T-helper 22 cell (primary cell): ENCODE results near the gene TOR2A.

Source experiments
- DNase-seq: peaks from one replicate; pipeline ENCODE4 v3.0.0-alpha.2; 2020; ENCODE audit warnings: low read depth

The TOR2A gene

DNA sequence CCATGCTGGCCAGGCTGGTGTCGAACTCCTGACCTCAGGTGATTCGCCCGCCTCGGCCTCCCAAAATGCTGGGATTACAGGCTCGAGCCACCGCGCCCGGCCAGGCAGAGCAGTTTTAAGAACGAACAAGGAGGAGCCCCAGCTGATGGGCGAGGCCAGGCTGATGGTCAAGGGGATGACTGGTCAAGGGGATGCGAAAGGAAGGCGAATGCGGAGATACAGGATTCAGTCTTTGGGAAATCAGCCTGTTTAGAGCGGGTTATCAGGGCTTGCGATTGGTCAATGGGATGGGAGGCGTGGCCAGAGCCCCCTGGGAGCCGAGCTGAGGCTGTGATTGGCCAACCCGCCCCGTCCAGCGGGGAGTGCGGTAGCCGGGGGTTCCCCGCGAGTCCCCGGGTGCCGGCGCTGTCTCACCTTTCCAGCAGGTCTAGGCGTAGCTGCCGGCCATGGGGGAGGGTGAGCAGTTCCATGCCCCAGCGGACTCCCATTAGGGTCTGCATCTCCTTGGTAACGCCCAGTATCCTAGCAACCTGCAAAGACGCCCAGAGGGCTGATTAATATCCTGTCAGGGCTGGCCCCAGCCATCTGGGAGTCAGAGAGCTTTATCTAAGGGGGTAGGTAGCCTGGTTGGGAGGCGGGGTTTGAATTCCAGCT lies 7.5 kb upstream of the TOR2A start:
- no peak for DNase-seq

DNA sequence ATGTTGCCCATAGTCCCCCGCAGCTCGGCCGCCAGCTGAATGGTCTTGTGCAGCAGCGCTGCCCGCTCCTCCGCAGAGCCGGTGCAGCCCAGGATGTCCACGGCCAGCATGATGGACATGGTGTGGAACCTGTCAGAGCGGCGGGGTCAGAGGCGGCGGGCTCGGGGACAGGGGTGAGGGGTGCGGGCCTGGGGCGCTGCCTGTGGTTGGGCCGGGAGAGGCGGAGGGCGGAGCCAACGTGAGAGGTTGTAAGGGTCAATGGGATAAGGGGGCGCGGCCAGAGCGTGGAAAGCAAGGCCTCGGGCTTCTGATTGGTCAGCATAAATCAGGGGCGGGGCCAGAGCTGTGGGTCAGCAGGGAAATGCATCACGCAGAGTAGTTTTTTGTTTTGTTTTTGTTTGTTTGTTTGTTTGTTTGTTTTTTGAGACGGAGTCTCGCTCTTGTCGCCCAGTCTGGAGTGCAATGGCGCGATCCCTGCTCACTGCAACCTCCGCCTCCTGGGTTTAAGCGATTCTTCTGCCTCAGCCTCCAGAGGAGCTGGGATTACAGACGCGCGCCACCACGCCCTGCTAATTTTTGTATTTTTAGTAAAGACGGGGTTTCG lies 6.8 kb upstream of the TOR2A start:
- DNase-seq, result no peak

DNA sequence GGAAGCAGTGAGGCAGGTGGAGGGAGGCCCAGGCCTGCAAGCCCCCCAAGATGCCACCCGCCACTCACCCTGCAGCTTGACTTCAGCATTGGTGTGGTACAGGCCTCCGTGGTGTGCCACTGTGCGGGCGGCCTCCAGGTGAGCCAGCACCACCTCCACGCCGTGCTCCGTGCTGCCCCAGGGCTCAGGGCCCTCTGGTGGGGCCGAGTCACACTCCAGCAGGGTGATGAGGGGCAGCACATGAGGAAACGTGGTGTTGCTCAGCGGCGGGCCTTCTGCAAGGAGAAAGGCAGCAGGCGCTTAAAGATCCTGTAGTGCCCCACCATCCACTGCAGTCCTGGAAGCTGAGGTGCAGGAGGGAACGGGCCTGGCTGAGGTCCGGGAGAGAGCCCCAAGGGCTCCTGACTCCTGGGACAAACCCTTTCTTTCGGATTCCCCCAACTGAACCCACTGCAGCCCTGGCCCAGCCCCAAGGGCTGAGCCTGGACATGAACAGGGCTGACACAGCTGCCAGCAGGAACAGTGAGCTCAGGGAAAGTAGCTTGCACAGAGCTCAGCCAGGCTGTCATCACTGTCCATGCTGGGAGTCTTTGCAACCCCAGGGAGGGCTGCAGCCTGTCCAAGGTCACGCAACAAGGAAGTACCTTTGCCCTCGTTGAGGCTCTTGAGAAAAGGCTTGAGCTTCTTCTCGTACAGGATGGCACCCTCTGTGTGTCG lies 4.7 kb upstream of the TOR2A start:
- DNase-seq, result no peak

DNA sequence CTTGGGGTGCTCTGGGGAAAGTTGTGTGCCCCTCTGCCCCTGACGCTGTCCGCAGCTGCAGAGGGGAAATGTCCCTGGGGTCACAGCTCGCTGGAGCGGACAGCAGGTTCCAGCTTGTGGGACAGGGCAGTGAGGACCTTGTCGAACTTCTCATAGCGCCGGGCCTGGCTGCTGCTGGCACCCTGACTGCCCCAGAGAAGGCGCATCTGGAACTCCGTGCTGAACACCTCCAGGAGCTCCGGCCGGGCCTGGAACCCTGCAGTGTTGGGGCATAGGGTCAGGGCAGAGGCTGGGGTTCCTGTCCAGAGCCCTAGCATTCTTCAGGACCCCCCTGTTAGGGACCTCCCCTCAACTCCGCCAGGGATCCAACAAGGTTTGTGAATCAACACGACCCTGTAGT lies 3.6 kb upstream of the TOR2A start:
- DNase-seq, result no peak

DNA sequence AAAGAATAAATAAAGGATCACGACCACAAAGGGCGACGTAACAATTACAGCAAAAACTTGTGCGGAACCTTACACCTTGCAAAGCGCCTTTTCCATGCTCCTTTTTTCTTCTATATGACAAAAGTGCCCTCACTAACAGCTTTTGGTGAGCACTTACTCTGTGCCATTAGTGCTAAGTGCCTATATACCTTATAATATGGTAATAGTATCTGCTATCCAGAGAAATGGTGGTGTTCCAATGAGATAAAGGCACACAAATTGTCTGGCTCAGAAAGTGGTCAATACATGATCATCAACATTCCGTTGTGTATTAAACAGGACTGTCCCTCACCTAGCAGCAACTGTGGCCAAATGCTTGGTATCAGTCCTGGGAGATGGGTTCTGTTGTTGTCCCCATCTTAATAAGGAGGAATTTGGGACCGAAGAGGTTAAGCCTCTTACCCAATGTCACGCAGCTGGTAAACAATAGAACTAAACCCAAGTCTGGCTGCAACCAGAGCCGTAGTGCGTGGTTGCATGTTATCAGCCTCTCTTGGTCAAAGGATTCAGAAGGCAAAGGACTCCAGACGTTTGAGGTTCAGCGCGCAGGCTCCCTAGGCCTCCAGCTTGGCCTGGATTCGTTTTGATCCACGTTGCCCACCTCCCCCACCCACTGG lies 564 bp upstream of the TOR2A start:
- DNase-seq, result no peak

DNA sequence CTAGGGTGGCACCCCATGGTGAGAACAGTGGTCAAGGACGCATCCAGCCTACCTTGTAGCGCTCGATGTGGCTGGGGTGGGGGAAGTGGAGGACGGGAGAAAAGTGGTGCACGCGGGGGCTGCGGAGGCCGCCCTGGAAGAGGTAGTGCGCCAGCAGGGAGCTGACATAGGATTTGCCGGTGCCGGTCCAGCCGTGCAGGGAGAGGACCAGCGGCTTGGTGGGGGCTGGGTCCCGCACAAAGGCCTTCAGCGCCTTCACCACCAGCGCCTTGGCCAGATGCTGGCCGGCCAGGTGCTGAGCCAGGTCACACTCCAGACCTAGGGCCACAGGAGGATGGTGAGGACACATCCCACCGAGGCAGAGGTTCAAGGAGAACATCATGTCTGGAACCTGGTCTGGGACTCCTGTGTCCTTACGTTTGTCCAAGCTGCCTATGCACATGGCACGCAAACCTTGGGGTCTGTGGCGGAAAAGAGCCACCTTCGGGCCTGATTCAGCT lies 797 bp downstream of the TOR2A start:
- DNase-seq, result no peak

DNA sequence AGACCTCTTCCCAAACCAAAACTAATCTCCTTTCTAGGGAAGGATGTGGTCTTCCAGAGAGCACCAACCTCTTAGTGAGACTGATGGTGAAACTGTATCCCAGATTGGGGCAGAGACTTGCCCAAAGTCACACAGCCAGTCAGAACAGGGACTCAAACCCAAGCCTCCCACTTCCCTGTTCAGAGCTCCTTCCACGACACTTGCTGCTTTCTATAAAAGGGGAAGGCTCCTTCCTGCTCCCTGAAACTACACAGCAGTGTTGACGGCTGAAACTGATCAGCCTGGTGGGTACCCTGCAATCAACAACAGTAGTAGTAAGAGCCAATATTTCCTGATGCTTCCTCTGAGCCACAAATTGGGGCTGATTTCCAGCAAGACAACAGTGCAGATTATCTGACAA lies 1.5 kb downstream of the TOR2A start:
- no peak for DNase-seq

DNA sequence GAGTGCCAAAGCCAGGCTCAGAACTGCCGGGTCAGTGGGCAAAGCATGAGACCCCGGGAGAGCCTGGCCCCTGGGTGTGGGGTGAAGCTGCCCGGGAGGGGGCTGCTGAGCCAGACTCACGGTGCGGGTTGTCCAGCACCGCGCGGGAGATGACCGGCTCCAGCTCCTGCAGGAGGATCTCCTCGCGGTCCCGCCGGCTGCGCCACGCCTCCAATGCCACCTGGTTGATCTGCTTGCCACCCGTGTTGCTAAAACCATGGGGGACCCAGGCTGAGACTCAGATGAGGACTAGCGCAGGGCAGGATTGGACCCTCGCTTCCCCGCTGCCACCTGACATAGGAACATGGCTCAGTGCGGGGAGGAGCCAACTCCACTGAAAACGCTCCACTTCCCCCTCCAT lies 2.6 kb downstream of the TOR2A start:
- no peak for DNase-seq

DNA sequence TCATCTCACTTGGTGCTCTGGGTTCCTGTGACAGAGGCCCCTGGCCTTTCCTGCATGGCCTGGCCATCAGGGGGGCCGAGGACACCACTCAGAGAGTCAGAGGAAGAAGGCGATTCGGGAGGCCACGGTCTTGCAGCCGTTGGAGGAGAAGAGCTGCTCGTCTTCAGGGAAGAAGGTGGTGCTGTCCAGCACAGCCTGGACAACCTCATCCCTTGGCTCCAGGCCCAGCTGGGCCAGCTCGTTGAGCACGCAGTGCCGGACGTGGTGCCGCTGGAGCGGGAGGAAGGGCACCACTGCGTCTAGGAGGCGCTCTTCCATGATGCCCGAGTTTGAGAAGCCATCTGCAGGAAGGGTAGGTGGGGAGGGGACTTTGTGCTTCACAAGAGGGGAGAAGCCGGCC lies 3.2 kb downstream of the TOR2A start:
- no peak for DNase-seq

DNA sequence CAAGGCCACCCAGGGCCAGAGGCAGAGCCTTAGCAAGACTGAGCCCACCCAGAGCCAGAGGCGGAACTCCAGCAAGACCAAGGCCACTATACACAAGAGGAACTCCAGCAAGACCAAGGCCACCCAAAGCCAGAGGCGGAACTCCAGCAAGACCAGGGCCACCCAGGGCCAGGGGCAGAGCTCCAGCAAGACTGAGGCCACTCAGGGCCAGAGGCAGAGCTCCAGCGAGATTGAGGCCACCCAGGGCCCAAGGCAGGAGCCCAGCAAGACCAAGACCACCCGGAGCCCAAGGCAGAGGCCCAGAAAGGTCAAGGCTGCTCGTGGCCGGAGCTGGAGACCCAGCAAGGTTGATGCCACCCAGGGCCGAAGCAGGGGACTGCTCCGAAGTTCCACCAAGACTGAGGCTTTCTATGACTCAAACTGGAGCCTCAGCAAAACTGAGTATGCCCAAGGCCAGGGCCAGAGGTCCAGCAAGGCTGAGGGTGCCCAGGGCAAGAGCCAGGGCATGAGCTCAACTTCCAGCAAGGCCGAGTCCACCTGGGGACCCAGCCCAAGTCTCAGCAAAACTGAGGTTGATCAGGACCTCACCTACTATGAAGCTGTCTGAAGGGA lies 4.2 kb downstream of the TOR2A start:
- DNase-seq, result no peak

DNA sequence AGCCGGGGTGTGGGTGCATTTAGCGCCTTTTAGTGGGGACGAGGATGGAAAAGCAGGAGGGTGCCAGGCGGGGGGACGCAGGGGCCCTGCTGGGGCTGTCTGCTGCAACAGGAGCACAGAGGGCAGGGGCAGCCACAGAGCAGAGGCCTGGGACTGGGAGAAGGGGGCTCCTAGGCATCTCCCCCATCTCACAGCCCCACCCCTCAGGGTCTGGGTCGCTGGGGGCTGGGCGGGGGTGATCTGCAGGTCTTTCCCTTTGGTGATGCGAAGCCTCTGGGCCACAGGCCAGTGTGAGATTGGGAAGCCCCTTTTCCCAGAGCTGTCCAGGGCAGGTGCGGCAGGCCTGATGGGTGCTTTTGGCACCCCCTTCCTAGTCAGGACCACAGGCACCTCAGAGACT lies 4.8 kb downstream of the TOR2A start:
- no peak for DNase-seq

DNA sequence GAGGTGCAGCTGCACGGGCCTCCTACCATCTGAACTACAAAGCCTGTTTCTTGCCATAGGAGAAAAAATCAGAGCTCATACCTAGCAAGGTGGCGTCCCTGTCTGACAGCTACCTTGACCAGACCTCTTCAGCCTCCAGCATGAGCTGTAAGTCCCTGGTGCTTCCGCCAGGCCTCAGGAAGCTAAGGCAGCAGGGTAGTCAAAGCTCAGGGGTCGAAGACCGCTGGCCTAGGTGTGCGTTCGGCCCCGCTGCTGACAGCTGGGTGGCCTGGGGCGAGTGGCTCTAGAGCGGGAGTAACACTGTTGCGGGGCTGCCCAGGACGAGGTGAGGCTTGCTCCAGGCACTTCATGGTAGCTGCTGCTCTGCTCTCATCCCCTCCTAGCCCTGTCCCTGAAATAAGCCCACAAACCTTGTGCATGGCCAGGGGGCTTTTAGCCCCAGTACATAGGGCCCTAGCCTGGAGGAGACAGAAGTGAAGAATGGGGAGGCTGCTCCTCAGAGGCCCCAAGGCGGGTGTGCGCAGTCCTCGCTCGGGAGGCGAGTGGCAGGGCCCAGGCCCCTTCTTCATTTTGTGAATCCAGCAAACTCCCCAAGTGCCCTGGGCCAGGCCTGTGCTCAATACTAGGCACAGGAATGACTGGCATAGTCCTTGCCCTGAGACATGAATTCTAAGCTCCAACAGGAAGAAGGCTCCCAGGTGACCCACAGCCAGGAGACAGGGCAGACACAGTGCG lies 5.4 kb downstream of the TOR2A start:
- DNase-seq, result no peak

DNA sequence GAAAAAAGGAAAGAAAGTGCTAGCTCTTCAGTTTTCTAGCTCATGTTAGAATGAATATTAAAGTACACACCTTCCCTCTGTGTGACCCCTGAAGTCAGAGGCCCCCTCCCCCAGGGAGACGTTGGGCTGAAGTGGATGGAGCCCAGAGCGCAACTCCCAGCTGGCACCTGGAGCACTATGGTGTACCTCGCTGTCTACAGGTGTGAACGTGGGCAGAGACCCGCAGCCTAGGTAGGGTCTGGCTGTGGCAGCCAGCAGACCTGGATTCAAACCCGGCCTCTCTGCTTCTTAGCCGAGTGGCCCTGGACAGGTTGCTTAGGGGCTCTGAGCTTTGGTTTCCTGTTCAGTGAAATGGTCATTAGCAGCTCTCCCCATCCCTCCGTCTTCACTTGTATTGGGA lies 6.3 kb downstream of the TOR2A start:
- no peak for DNase-seq

DNA sequence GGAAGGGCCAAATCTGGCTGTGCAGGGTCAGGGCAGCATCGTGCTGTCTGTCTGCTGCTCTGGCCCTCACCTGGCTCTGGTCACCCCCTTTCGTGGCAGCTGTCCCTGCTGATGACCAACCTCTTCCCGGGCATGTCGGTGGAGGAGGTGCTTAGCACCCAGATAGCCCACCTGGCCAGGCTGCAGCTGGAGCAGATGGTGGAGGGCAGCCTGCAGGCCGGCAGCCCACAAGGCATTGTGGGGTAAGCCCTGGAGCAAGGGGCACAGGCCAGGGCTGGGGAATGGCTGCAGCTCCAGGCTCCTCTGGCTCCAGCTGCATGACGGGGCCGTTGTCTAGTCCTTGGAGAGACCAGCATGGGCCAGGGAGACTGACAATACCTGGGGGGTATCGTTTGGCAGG lies 8.2 kb downstream of the TOR2A start:
- no peak for DNase-seq

DNA sequence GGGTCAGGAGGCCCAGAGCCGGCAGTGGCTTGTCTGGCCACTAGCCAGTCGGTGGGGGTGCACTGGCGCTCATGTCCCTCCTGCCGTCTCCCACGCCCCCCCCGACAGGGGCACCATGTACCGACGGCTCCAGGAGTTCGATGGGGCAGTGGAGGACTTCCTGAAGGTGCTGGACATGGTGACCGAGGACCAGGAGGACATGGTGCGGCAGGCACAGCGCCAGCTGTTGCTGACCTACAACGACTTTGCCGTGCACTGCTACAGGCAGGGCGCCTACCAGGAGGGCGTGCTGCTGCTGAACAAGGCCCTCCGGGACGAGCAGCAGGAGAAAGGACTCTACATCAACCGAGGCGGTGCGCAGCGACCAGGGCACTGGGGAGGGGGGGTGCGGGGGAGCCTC lies 11.1 kb downstream of the TOR2A start:
- DNase-seq, result no peak

DNA sequence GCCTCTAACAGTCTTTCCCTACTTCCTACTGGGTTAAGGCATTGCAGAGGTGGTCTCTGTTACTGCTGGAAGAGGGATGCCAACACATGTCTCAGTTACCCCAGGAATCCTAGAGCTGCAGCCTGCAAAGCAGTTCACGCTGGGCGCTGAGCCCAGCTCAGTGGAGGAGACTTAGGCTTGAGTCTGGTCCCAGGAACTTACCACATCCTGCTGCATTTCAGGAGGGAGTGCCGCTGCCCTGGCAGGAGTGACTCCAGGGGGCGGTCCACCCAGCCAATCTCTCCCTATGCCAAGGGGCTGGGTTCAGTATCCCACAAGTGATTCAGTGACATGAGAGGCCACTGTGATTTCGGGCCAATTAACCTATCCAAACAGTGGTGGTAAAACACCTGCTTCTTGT lies 11.7 kb downstream of the TOR2A start:
- DNase-seq, result no peak

DNA sequence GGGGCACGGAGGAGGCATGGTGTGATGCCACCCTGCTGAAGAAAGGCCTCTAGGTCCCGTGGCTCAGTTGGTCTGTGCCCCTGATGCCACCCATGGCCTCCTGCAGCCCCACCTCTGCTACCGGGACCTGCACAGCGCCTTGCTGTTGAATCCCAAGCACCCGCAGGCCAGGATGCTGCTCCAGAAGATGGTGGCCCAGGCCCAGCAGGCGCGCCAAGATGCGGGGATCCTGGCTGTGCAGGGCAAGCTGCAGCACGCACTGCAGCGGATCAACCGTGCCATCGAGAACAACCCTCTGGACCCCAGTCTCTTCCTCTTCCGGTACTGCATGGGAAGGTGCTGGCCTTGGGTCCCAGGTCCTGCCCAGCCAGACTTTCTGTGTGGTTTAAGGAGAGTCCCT lies 12.1 kb downstream of the TOR2A start:
- no peak for DNase-seq

DNA sequence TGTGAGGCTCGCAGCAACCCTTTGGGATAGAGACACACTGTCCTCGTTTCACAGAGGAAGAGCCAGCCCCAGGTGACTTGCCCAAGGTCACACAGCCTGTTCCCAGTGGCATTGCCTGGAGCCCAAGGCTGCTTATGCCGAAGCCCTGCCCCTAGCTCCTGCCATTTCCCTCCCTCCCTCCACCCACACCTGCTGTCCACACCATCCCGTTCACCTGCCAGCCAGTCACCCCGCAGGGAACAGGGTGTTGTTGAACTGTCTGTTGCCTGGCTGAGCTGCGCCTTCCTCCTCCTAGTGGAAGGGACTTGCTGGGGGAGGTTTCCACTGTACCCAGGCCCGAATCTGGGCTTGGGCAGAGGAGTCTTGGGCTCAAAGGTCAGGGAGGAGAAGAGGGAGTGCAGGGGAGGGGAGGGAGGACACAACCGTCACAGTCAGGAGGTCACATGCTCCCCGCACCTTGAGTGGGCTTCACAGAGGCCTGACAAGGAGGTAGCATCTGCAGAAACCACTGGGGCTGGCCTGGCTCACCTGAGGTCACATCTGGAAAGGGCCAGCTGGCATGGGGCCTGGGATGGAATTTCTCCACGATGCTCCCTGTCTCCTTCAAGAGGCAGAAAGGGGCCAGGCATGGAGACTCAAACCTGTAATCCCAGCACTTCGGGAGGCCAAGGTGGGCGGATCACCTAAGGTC lies 12.9 kb downstream of the TOR2A start:
- DNase-seq, result no peak

DNA sequence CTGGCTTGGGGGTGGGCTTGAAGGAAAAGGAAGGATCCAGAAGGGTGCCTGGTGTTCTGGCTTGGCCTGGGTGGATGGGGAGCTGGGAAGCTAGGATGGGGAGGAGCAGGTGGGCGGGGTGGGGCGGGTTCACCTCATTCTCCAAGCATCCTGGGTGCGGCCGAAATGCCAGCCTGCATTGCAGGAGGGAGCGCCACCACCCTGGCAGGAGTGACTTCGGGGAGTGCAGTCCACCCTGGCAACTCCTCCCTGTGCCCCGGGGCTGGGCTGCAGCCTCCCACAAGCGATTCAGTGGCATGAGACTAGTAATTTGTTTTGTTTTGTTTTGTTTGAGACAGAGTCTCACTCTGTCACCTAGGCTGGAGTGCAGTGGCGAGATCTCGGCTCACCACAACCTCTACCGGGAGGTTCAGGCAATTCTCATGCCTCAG lies 13.7 kb downstream of the TOR2A start:
- DNase-seq, result no peak

DNA sequence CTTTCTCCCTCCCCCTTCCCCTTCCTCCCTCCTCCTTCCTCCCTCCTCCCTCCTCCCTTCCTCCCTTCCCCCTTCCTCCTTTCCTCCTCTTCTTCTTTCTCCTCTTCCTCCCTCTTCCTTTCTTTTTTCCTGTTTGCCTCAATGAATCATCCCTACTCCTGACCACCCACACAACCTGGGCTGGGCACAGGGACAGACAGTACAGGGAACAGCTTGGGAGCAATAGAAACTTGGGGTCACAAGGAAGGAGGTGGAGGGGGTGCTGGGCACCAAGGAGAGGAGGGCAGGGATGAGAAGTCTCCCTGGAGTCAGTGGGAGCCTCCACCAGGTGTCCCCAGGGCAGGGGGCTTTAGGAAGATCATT lies 14.2 kb downstream of the TOR2A start:
- DNase-seq, result no peak
